ENCODE results near the gene MED25. TPM values are rescaled to one million over a fixed set of nuclear protein-coding genes. Genes with fewer than 3 reads are reported as not detected.

MED25 gene
- total RNA-seq, 1 donor from 2014 or later: 25.0 TPM

- TF ChIP-seq POLR2A (IDR thresholded peaks at IDR 0.05): no peak
- no peak for TF ChIP-seq POLR2AphosphoS5 (IDR thresholded peaks at IDR 0.05; ENCODE audit: insufficient read depth in 1 of 2, low read depth in 1 of 2)
- intact Hi-C loops (cut with DNase I): no loop called here
- peaks cover 4 to 57% of the 10 kb centered on the region in 2 donors for H3K36me3 ChIP-seq
Observed at GRCh38 chr19:49880162-49880869, 62.2 kb downstream of the MED25 start.

DNA sequence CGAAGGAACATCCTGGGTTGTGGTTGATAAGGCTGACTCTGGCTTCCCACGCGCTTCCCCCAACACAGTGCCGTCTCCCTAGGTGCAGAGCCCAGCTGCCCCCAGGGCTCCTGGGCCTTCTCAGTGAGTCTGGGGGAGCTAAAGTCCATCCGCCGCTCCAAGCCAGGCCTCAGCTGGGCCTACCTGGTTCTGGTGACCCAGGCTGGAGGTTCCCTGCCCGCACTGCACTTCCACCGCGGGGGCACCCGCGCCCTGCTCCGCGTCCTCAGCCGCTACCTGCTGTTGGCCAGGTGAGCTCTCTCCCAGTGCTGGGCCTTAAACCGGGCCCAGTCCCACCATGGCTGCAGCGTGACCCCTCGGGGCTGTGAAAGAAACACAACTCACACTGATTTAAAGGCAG is 63.1 kb downstream of the MED25 start:
- Histone ChIP-seq H3K4me1 (peaks cover 13% of the 10 kb centered on the region), H3K4me3 (no peak overlapping the region), H3K9me3 (no peaks in the 10 kb centered on the region), H3K27ac (no peak overlapping the region), H3K36me3 (peaks cover 4 to 57% of the 10 kb centered on the region in 2 donors), H3K27me3 (no peaks in the 10 kb centered on the region)
- no peak for DNase-seq (ENCODE audit: extremely low spot score in 2 of 2)
- TF ChIP-seq POLR2AphosphoS5 (IDR thresholded peaks at IDR 0.05; ENCODE audit: insufficient read depth in 1 of 2, low read depth in 1 of 2) (no peak), POLR2A (IDR thresholded peaks at IDR 0.05) (no peak)
- TF ChIP-seq, protein P1, sequence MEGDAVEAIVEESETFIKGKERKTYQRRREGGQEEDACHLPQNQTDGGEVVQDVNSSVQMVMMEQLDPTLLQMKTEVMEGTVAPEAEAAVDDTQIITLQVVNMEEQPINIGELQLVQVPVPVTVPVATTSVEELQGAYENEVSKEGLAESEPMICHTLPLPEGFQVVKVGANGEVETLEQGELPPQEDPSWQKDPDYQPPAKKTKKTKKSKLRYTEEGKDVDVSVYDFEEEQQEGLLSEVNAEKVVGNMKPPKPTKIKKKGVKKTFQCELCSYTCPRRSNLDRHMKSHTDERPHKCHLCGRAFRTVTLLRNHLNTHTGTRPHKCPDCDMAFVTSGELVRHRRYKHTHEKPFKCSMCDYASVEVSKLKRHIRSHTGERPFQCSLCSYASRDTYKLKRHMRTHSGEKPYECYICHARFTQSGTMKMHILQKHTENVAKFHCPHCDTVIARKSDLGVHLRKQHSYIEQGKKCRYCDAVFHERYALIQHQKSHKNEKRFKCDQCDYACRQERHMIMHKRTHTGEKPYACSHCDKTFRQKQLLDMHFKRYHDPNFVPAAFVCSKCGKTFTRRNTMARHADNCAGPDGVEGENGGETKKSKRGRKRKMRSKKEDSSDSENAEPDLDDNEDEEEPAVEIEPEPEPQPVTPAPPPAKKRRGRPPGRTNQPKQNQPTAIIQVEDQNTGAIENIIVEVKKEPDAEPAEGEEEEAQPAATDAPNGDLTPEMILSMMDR (IDR thresholded peaks at IDR 0.05): no peak
- intact Hi-C loops (cut with DNase I): no loop called here

More at GRCh38 chr19:49880162-49880869, 62.2 kb downstream of the MED25 start:
- no peak for DNase-seq (ENCODE audit: extremely low spot score in 2 of 2)
- Histone ChIP-seq H3K27ac (no peak overlapping the region), H3K4me1 (peaks cover 20% of the 10 kb centered on the region), H3K27me3 (no peaks in the 10 kb centered on the region), H3K4me3 (no peak overlapping the region), H3K9me3 (no peaks in the 10 kb centered on the region)

GRCh38 chr19:49881672-49882394 is 63.7 kb downstream of the MED25 start:
- DNase-seq (ENCODE audit: extremely low spot score in 2 of 2): no peak
- intact Hi-C loops (cut with DNase I): no loop called here
- no peaks in the 10 kb centered on the region for H3K9me3 ChIP-seq
- H3K27me3 ChIP-seq: no peaks in the 10 kb centered on the region
- peaks cover 4 to 57% of the 10 kb centered on the region in 2 donors for H3K36me3 ChIP-seq
- no peak overlapping the region for H3K27ac ChIP-seq
- H3K4me3 ChIP-seq: no peak overlapping the region
- H3K4me1 ChIP-seq: peaks cover 13% of the 10 kb centered on the region
- no peak for TF ChIP-seq POLR2A (IDR thresholded peaks at IDR 0.05)
- TF ChIP-seq, protein P1 (IDR thresholded peaks at IDR 0.05): no peak
- TF ChIP-seq POLR2AphosphoS5 (IDR thresholded peaks at IDR 0.05; ENCODE audit: insufficient read depth in 1 of 2, low read depth in 1 of 2): no peak

- TF ChIP-seq, protein P1 (IDR thresholded peaks at IDR 0.05): no peak
- TF ChIP-seq POLR2AphosphoS5 (IDR thresholded peaks at IDR 0.05; ENCODE audit: insufficient read depth in 1 of 2, low read depth in 1 of 2): no peak
- TF ChIP-seq POLR2A (IDR thresholded peaks at IDR 0.05): no peak
- H3K27ac ChIP-seq: no peak overlapping the region
- H3K4me1 ChIP-seq: peaks cover 13% of the 10 kb centered on the region
- peaks cover 4 to 57% of the 10 kb centered on the region in 2 donors for H3K36me3 ChIP-seq
- H3K9me3 ChIP-seq: no peaks in the 10 kb centered on the region
- no peak for DNase-seq (ENCODE audit: extremely low spot score in 2 of 2)
- intact Hi-C loops (cut with DNase I): no loop called here
- H3K4me3 ChIP-seq: no peak overlapping the region
- no peaks in the 10 kb centered on the region for H3K27me3 ChIP-seq
Observed at GRCh38 chr19:49882643-49883042, 64.6 kb downstream of the MED25 start.

DNA sequence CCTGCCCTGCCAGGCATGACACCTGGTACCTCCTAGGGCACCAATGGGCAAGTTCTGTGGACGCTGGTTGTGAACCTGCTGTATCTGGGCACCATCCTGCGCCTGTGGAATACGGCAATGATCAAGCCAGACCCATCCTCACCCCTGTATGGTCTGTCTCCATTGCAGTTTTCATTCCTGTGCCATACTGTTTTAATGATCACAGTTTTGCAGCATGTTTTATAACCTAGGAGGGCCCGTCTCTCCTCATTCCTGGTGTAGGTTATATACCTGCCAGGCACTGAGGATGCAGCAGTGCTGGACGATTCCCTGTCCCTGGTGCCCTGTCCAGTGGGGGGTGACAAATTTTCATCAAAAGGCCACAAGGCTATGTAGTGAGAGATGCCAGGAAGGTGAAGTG is 65.0 kb downstream of the MED25 start:
- Histone ChIP-seq H3K27me3 (no peaks in the 10 kb centered on the region), H3K9me3 (no peaks in the 10 kb centered on the region), H3K27ac (no peak overlapping the region), H3K36me3 (peaks cover 4 to 57% of the 10 kb centered on the region in 2 donors), H3K4me3 (no peak overlapping the region), H3K4me1 (peaks cover 13% of the 10 kb centered on the region)
- no peak for TF ChIP-seq POLR2AphosphoS5 (IDR thresholded peaks at IDR 0.05; ENCODE audit: insufficient read depth in 1 of 2, low read depth in 1 of 2)
- TF ChIP-seq, protein P1 (IDR thresholded peaks at IDR 0.05): no peak
- DNase-seq (ENCODE audit: extremely low spot score in 2 of 2): no peak
- intact Hi-C loops (cut with DNase I): no loop called here

Measured in vagina (tissue), 2 donors.